MCF 10A (cell line): Measurements from ENCODE around the gene LRIT1. TPM values are rescaled to one million over a fixed set of nuclear protein-coding genes. Genes with fewer than 3 reads are reported as not detected.

Experiments used
- BruUV-seq: library from RNA; stranded (reverse); fragments of 400-500 nt; replicated peaks from 2 replicates; lab custom pipeline; 2021; lab: Mats Ljungman, UMichigan
- CTCF ChIA-PET: fragments of 300-600 bp; sonication (Branson Sonifier 250); formaldehyde crosslinking; extraction: SDS; loops from one replicate; lab custom pipeline; 2021; ENCODE audit warnings: antibody characterized with exemption, inconsistent platforms; lab: Yijun Ruan, JAX
- POLR2A ChIA-PET: fragments of 300-600, 350-650 bp; sonication (Branson Sonifier 250); formaldehyde crosslinking; extraction: SDS; loops from one replicate; lab custom pipeline; 2020; ENCODE audit warnings: antibody characterized with exemption, inconsistent platforms; lab: Yijun Ruan, JAX
- DNase-seq: peaks from one replicate; pipeline ENCODE4 v3.0.0-alpha.2; 2018; ENCODE audit not compliant: unreplicated experiment
- H3K27ac Mint-ChIP-seq: one replicate; pipeline ENCODE4 v1.8.0; 2022; ENCODE audit warnings: mild to moderate bottlenecking, low read depth, mixed read lengths; ENCODE audit not compliant: unreplicated experiment
- H3K27me3 Mint-ChIP-seq: one replicate; pipeline ENCODE4 v1.8.0; 2022; ENCODE audit warnings: mixed read lengths; ENCODE audit not compliant: insufficient read depth, unreplicated experiment
- H3K36me3 Mint-ChIP-seq: one replicate; pipeline ENCODE4 v1.8.0; 2022; ENCODE audit warnings: mild to moderate bottlenecking, moderate library complexity, mixed read lengths; ENCODE audit not compliant: insufficient read depth, unreplicated experiment
- H3K4me1 Mint-ChIP-seq: one replicate; pipeline ENCODE4 v1.8.0; 2022; ENCODE audit warnings: mixed read lengths; ENCODE audit not compliant: insufficient read depth, unreplicated experiment
- H3K4me3 Mint-ChIP-seq: one replicate; pipeline ENCODE4 v1.8.0; 2022; ENCODE audit warnings: mild to moderate bottlenecking, moderate library complexity, mixed read lengths; ENCODE audit not compliant: unreplicated experiment
- H3K9me3 Mint-ChIP-seq: one replicate; pipeline ENCODE4 v1.8.0; 2022; ENCODE audit warnings: mixed read lengths; ENCODE audit not compliant: unreplicated experiment
- CTCF ChIP-seq: fragments of 200-600 bp; IDR thresholded peaks from one replicate; pipeline ENCODE4 v1.8.0; 2022; ENCODE audit warnings: antibody characterized with exemption, mild to moderate bottlenecking; ENCODE audit not compliant: unreplicated experiment
- intact Hi-C: fragments of 100-400 bp; cut with micrococcal nuclease; formaldehyde crosslinking; loops from 2 replicates; pipeline ENCODE4 v1.14.1; 2022
- total RNA-seq: library from RNA; stranded (reverse); gene quantifications from 2 replicates; pipeline ENCODE4 v1.2.3, GENCODE V29; 2022

The LRIT1 gene
- total RNA-seq, 1 experiment from 2014 or later, result not detected

- Mint-ChIP-seq H3K27ac (no peak overlapping the region), H3K27me3 (peaks cover 35% of the 10 kb centered on the region), H3K4me3 (no peak overlapping the region), H3K36me3 (no peaks in the 10 kb centered on the region), H3K9me3 (no peaks in the 10 kb centered on the region), H3K4me1 (peaks cover 7% of the 10 kb centered on the region)
- POLR2A ChIA-PET, result interaction anchor here (1.1 kb wide), 1 partner anchor 53 kb away, joined by 3 read pairs; no protein-coding TSS in a partner anchor
- TF ChIP-seq CTCF, result no peak
- BruUV-seq, result no TSS peak
- CTCF ChIA-PET, result interaction anchor here (1.2 to 4.8 kb wide), 2 partner anchors 10 to 33 kb away, joined by 3 to 58 read pairs; no protein-coding TSS in a partner anchor
- DNase-seq, result no peak
- intact Hi-C loops, result no loop called here
These were observed 47.4 kb downstream of the LRIT1 start for GRCh38 chr10:84193846-84194423.

- Mint-ChIP-seq H3K27ac (no peak overlapping the region), H3K36me3 (no peaks in the 10 kb centered on the region), H3K4me3 (no peak overlapping the region), H3K27me3 (peaks cover 29% of the 10 kb centered on the region), H3K4me1 (peaks cover 7% of the 10 kb centered on the region), H3K9me3 (no peaks in the 10 kb centered on the region)
- intact Hi-C loops, result no loop called here
- no TSS peak for BruUV-seq
- no peak for DNase-seq
- ChIA-PET CTCF (interaction anchor here (1.2 to 4.8 kb wide), 2 partner anchors 10 to 32 kb away, joined by 3 to 58 read pairs; no protein-coding TSS in a partner anchor), POLR2A (interaction anchor here (1.1 kb wide), 1 partner anchor 52 kb away, joined by 3 read pairs; no protein-coding TSS in a partner anchor)
- no peak for TF ChIP-seq CTCF
These were observed 48.0 kb downstream of the LRIT1 start for GRCh38 chr10:84193327-84193726.

GRCh38 chr10:84191106-84191505 is 50.2 kb downstream of the LRIT1 start:
- Mint-ChIP-seq H3K4me1 (peaks cover 7% of the 10 kb centered on the region), H3K36me3 (no peaks in the 10 kb centered on the region), H3K4me3 (no peak overlapping the region), H3K9me3 (no peaks in the 10 kb centered on the region), H3K27me3 (peaks cover 7% of the 10 kb centered on the region), H3K27ac (no peak overlapping the region)
- ChIA-PET CTCF (interaction anchor here (0.5 to 4.8 kb wide), 7 partner anchors 10 to 184 kb away, joined by 3 to 58 read pairs (median 4); no protein-coding TSS in a partner anchor), POLR2A (interaction anchor here (2.0 kb wide), 1 partner anchor 52 kb away, joined by 7 read pairs; the partner anchor contains the start of gene GHITM)
- no TSS peak for BruUV-seq
- no peak for DNase-seq
- intact Hi-C loops, result no loop called here
- TF ChIP-seq CTCF, result no peak

- no peak for TF ChIP-seq CTCF
- POLR2A ChIA-PET, result interaction anchor here (2.0 kb wide), 1 partner anchor 51 kb away, joined by 7 read pairs; the partner anchor contains the start of gene GHITM
- no TSS peak for BruUV-seq
- CTCF ChIA-PET, result interaction anchor here (1.1 to 4.8 kb wide), 2 partner anchors 13 to 17 kb away, joined by 5 to 58 read pairs; no protein-coding TSS in a partner anchor
- intact Hi-C loops, result no loop called here
- H3K36me3 Mint-ChIP-seq, result no peaks in the 10 kb centered on the region
- peaks cover 7% of the 10 kb centered on the region for H3K4me1 Mint-ChIP-seq
- no peak overlapping the region for H3K4me3 Mint-ChIP-seq
- peaks cover 2% of the 10 kb centered on the region for H3K27me3 Mint-ChIP-seq
- no peak for DNase-seq
- no peak overlapping the region for H3K27ac Mint-ChIP-seq
- no peaks in the 10 kb centered on the region for H3K9me3 Mint-ChIP-seq
These were observed 50.7 kb downstream of the LRIT1 start for GRCh38 chr10:84190621-84191020.
